GM06990 (cell line): ENCODE results near the gene CDK17.
"Not testable (repeated sequence)": the region's sequence is repeated elsewhere in the genome, so short reads cannot be mapped to it uniquely, and the experiment has no call there.

Experiments
- DNase-seq: peaks from one replicate; pipeline ENCODE4 v3.0.0-alpha.2; 2011; ENCODE audit not compliant: insufficient read length; ENCODE audit errors: extremely low read depth
- H3K27me3 ChIP-seq: replicated peaks from 2 replicates; pipeline ENCODE4 v1.6.0; 2011; ENCODE audit warnings: low read length; ENCODE audit not compliant: control insufficient read depth, insufficient read depth
- H3K36me3 ChIP-seq: 2 replicates; pipeline ENCODE4 v1.5.1; 2011; ENCODE audit warnings: low read length; ENCODE audit not compliant: control insufficient read depth, insufficient read depth
- H3K4me3 ChIP-seq: replicated peaks from 2 replicates; pipeline ENCODE4 v1.5.1; 2011; ENCODE audit warnings: low read depth, mild to moderate bottlenecking, control low read depth, low read length
- CTCF ChIP-seq: IDR thresholded peaks from 2 replicates; pipeline ENCODE4 v1.5.1; 2011; ENCODE audit warnings: low read length, control low read depth, mild to moderate bottlenecking, inconsistent platforms; ENCODE audit not compliant: insufficient read depth, poor library complexity, severe bottlenecking

Gene CDK17

GRCh38 chr12:96387981-96388380, 12.3 kb downstream of the CDK17 start:
- DNase-seq = no peak
- H3K4me3 ChIP-seq = no peak overlapping the region
- H3K36me3 ChIP-seq = no peaks in the 10 kb centered on the region
- no peak for TF ChIP-seq CTCF
- H3K27me3 ChIP-seq = no peaks in the 10 kb centered on the region

GRCh38 chr12:96386794-96387193, 13.4 kb downstream of the CDK17 start:
- Histone ChIP-seq H3K36me3 (no peaks in the 10 kb centered on the region), H3K4me3 (no peak overlapping the region), H3K27me3 (no peaks in the 10 kb centered on the region)
- no peak for TF ChIP-seq CTCF
- no peak for DNase-seq

GRCh38 chr12:96383991-96384390, 16.2 kb downstream of the CDK17 start:
- Histone ChIP-seq H3K36me3 (no peaks in the 10 kb centered on the region), H3K4me3 (no peak overlapping the region)

GRCh38 chr12:96383371-96383770, 16.9 kb downstream of the CDK17 start:
- Histone ChIP-seq H3K36me3 (no peaks in the 10 kb centered on the region), H3K4me3 (no peak overlapping the region), H3K27me3 (no peaks in the 10 kb centered on the region)
- TF ChIP-seq CTCF = no peak
- DNase-seq = no peak

More at GRCh38 chr12:96383991-96384390, 16.2 kb downstream of the CDK17 start:
- no peak for TF ChIP-seq CTCF
- DNase-seq = no peak
- H3K27me3 ChIP-seq = no peaks in the 10 kb centered on the region

GRCh38 chr12:96379743-96380142, 20.5 kb downstream of the CDK17 start:
- not testable (repeated sequence) for H3K36me3 ChIP-seq, H3K4me3 ChIP-seq, DNase-seq, H3K27me3 ChIP-seq

- no peak for DNase-seq
- H3K36me3 ChIP-seq = no peaks in the 10 kb centered on the region
- no peak overlapping the region for H3K4me3 ChIP-seq
- H3K27me3 ChIP-seq = no peaks in the 10 kb centered on the region
- TF ChIP-seq CTCF = no peak
Measured at GRCh38 chr12:96378319-96378718, 21.9 kb downstream of the CDK17 start.
